ENCODE results near the gene FRMPD4.

Gene FRMPD4

DNA sequence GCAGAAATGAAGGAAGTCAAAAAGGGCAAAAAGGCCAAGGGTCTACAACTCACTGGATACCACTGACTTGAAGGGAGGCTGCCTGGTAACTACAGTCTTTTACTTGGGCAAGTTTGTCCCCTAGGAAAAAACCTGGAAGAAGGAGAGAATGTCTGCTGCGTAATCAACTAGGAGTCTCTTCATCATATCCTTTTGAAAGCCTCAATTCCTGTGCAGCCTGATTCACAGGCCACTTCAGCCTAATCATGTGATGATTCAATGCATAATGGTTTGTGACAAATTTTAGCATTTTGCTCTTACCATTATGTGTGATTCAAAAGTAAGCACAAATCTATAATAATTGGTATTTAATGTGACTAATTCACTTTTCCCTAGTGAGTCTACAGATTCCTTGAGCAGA lies 273.6 kb downstream of the FRMPD4 start:
- Histone ChIP-seq H2AFZ (ENCODE audit: low read length) (no peak overlapping the region), H3K4me1 (ENCODE audit: insufficient read depth, low read length, severe bottlenecking) (no peaks in the 10 kb centered on the region), H3K4me3 (ENCODE audit: low read depth, low read length, poor library complexity, severe bottlenecking) (no peak overlapping the region), H3F3A (ENCODE audit: insufficient read depth, low read length) (no peaks in the 10 kb centered on the region), H3K27me3 (ENCODE audit: insufficient read depth, low read length) (no peaks in the 10 kb centered on the region), H3K4me2 (ENCODE audit: low read length) (no peak overlapping the region), H3K9me3 (ENCODE audit: low read length) (no peaks in the 10 kb centered on the region), H4K20me1 (ENCODE audit: insufficient read depth, low read length) (no peaks in the 10 kb centered on the region), H3K9ac (ENCODE audit: low read length) (no peak overlapping the region), H3K79me2 (ENCODE audit: insufficient read depth, low read length) (no peaks in the 10 kb centered on the region), H3K36me3 (ENCODE audit: insufficient read depth, low read length) (no peaks in the 10 kb centered on the region), H3K9me2 (ENCODE audit: low read depth, low read length) (no peaks in the 10 kb centered on the region), H3K27ac (ENCODE audit: low read depth, low read length, poor library complexity, severe bottlenecking) (no peak overlapping the region)
- TF ChIP-seq EZH2 (IDR thresholded peaks at IDR 0.05; ENCODE audit: borderline replicate concordance, low read length): no peak
- TF ChIP-seq, protein P1, sequence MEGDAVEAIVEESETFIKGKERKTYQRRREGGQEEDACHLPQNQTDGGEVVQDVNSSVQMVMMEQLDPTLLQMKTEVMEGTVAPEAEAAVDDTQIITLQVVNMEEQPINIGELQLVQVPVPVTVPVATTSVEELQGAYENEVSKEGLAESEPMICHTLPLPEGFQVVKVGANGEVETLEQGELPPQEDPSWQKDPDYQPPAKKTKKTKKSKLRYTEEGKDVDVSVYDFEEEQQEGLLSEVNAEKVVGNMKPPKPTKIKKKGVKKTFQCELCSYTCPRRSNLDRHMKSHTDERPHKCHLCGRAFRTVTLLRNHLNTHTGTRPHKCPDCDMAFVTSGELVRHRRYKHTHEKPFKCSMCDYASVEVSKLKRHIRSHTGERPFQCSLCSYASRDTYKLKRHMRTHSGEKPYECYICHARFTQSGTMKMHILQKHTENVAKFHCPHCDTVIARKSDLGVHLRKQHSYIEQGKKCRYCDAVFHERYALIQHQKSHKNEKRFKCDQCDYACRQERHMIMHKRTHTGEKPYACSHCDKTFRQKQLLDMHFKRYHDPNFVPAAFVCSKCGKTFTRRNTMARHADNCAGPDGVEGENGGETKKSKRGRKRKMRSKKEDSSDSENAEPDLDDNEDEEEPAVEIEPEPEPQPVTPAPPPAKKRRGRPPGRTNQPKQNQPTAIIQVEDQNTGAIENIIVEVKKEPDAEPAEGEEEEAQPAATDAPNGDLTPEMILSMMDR (IDR thresholded peaks at IDR 0.05; ENCODE audit: low read length): no peak

DNA sequence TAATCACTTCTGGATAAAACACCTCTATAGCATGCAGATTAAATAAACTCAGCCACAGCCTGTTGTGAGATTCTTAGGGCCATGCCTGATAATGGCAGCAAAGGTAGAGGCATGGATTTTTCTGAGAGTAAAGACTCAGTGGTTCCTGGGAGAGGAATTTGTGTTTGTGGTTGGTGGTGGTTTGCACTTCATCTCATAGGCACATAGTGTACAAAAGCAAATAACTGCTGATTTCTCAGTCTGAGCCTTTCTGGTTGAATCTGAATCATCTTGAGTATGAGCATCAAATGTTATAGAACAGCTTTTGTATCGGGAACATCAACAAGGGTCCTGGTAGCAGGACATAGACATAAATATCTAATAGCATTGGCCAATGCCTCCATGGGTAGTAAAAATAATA lies 274.3 kb downstream of the FRMPD4 start:
- no peaks in the 10 kb centered on the region for H3F3A ChIP-seq (ENCODE audit: insufficient read depth, low read length)
- H3K4me1 ChIP-seq (ENCODE audit: insufficient read depth, low read length, severe bottlenecking): no peaks in the 10 kb centered on the region
- H3K27me3 ChIP-seq (ENCODE audit: insufficient read depth, low read length): no peaks in the 10 kb centered on the region
- H3K36me3 ChIP-seq (ENCODE audit: insufficient read depth, low read length): no peaks in the 10 kb centered on the region
- H3K27ac ChIP-seq (ENCODE audit: low read depth, low read length, poor library complexity, severe bottlenecking): no peak overlapping the region
- H3K9me3 ChIP-seq (ENCODE audit: low read length): no peaks in the 10 kb centered on the region
- H3K9me2 ChIP-seq (ENCODE audit: low read depth, low read length): no peaks in the 10 kb centered on the region
- no peak overlapping the region for H3K4me3 ChIP-seq (ENCODE audit: low read depth, low read length, poor library complexity, severe bottlenecking)
- TF ChIP-seq, protein P1 (IDR thresholded peaks at IDR 0.05; ENCODE audit: low read length): no peak
- TF ChIP-seq EZH2 (IDR thresholded peaks at IDR 0.05; ENCODE audit: borderline replicate concordance, low read length): no peak
- H2AFZ ChIP-seq (ENCODE audit: low read length): no peak overlapping the region
- H3K9ac ChIP-seq (ENCODE audit: low read length): no peak overlapping the region
- no peak overlapping the region for H3K4me2 ChIP-seq (ENCODE audit: low read length)
- H4K20me1 ChIP-seq (ENCODE audit: insufficient read depth, low read length): no peaks in the 10 kb centered on the region
- no peaks in the 10 kb centered on the region for H3K79me2 ChIP-seq (ENCODE audit: insufficient read depth, low read length)

DNA sequence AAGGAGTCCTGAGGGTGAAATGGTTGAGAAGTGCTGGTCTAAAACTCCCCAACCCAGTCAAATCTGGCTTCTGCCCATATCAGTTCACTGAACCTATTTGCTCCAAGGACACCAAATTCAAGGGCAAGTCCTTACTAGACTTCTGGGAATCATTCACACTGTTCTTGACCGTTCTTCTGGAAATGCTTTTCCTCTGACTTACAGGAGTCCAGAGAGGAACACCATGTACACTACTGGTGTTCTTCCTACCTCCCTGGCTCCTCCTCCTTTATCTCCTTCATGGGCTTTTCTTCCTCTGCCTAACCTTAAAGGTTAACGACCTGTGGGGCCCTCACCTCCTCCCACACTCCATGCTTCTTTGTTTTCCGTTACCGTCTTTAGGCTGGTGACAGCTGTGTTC lies 281.3 kb downstream of the FRMPD4 start:
- H3K9me2 ChIP-seq (ENCODE audit: low read depth, low read length): no peaks in the 10 kb centered on the region
- TF ChIP-seq EZH2 (IDR thresholded peaks at IDR 0.05; ENCODE audit: borderline replicate concordance, low read length): no peak
- TF ChIP-seq, protein P1 (IDR thresholded peaks at IDR 0.05; ENCODE audit: low read length): no peak
- no peaks in the 10 kb centered on the region for H3K79me2 ChIP-seq (ENCODE audit: insufficient read depth, low read length)
- no peak overlapping the region for H3K27ac ChIP-seq (ENCODE audit: low read depth, low read length, poor library complexity, severe bottlenecking)
- H2AFZ ChIP-seq (ENCODE audit: low read length): no peak overlapping the region
- H3F3A ChIP-seq (ENCODE audit: insufficient read depth, low read length): no peaks in the 10 kb centered on the region
- H3K9me3 ChIP-seq (ENCODE audit: low read length): no peaks in the 10 kb centered on the region
- no peak overlapping the region for H3K4me3 ChIP-seq (ENCODE audit: low read depth, low read length, poor library complexity, severe bottlenecking)
- H3K4me1 ChIP-seq (ENCODE audit: insufficient read depth, low read length, severe bottlenecking): no peaks in the 10 kb centered on the region
- H4K20me1 ChIP-seq (ENCODE audit: insufficient read depth, low read length): no peaks in the 10 kb centered on the region
- H3K36me3 ChIP-seq (ENCODE audit: insufficient read depth, low read length): no peaks in the 10 kb centered on the region
- H3K9ac ChIP-seq (ENCODE audit: low read length): no peak overlapping the region
- H3K4me2 ChIP-seq (ENCODE audit: low read length): no peak overlapping the region
- no peaks in the 10 kb centered on the region for H3K27me3 ChIP-seq (ENCODE audit: insufficient read depth, low read length)
